Large intestine (tissue), 3 donors: ENCODE results near the gene PRAMEF5. TPM values are rescaled to one million over a fixed set of nuclear protein-coding genes. Genes with fewer than 3 reads are reported as not detected.
"Not testable (repeated sequence)": the region's sequence is repeated elsewhere in the genome, so short reads cannot be mapped to it uniquely, and the experiment has no call there.

Experiments
- DNase-seq, 2 donors: peaks; one replicate each; pipeline versions ENCODE4 v3.0.0 to v3.0.0-alpha.2; 2013
- H3K27ac ChIP-seq: one replicate; pipeline ENCODE4 v1.5.1; 2013; ENCODE audit warnings: low read length
- H3K27me3 ChIP-seq: 2 replicates; pipeline ENCODE4 v1.6.1; 2013; ENCODE audit warnings: low read length; ENCODE audit not compliant: control insufficient read depth, insufficient read depth
- H3K36me3 ChIP-seq: 2 replicates; pipeline ENCODE4 v1.6.1; 2013; ENCODE audit warnings: low read length; ENCODE audit not compliant: control insufficient read depth, insufficient read depth
- H3K4me1 ChIP-seq: one replicate; pipeline ENCODE4 v1.6.1; 2013; ENCODE audit warnings: low read length; ENCODE audit not compliant: control insufficient read depth, insufficient read depth
- H3K4me3 ChIP-seq: one replicate; pipeline ENCODE4 v1.5.1; 2013; ENCODE audit warnings: low read length
- H3K9me3 ChIP-seq: one replicate; pipeline ENCODE4 v1.6.1; 2013; ENCODE audit warnings: mild to moderate bottlenecking, low read depth, low read length, moderate library complexity; ENCODE audit not compliant: control insufficient read depth
- WGBS: methylation state at CpG from one replicate; pipeline ENCODE4 v1.1.5; 2013; ENCODE audit warnings: low lambda C conversion rate; ENCODE audit not compliant: insufficient coverage; 5-methylcytosine and 5-hydroxymethylcytosine counted together
- polyA plus RNA-seq: library from polyadenylated mRNA; unstranded; fragments of 120-200 nt; gene quantifications from one replicate; pipeline ENCODE4 v1.2.1, GENCODE V29; 2013

Gene PRAMEF5
- polyA plus RNA-seq, 1 donor = not detected

DNA sequence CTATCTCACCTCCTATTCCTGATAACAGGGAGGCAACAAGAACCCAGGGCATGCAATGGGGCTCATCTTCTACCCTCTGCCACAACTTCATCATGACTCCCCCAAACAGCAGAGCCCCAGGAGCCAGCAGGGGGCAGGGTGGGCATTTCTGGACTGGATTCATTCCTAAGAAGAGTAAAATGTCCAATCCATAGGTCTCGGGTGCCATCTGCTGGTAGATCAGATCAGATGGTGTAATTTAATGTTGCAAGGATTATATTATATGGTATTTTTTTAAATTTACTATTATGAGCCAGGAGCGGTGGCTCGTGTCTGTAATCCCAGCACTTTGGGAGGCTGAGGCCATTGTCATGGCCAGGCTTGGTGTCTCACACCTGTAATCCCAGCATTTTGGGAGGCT is 11.1 kb downstream of the PRAMEF5 start:
- not testable (repeated sequence) for H3K27me3 ChIP-seq
- WGBS = no CpG with 5 or more reads among the region's 3 CpGs

DNA sequence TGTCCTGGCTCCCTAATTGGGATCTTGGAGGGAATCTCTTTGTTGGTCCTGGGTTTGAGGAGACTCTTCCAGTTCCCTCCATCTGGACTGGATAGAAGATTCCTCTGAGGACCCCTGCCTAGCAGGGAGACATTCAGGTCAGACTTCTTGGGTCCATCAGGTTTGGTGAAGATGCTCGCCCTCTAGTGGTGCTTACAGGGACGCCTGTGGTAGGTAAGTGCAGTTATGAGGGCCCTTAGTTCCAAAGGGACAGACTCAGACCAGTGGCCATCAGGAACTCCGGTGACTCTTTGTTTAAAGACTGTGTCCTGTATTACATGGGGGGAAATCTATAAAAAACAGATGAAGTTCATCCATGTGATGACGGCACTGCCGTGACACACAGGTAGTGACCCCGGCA is 23.0 kb downstream of the PRAMEF5 start:
- not testable (repeated sequence) for H3K36me3 ChIP-seq, H3K27ac ChIP-seq, H3K4me3 ChIP-seq, H3K4me1 ChIP-seq, H3K9me3 ChIP-seq, DNase-seq, H3K27me3 ChIP-seq
- no CpG with 5 or more reads among the region's 6 CpGs for WGBS

More for the DNA sequence above, 11.1 kb downstream of the PRAMEF5 start:
- H3K36me3 ChIP-seq, H3K4me1 ChIP-seq, H3K27ac ChIP-seq, H3K9me3 ChIP-seq, H3K4me3 ChIP-seq, DNase-seq: not testable (repeated sequence)

- not testable (repeated sequence) for H3K27ac ChIP-seq, H3K9me3 ChIP-seq, H3K27me3 ChIP-seq, H3K4me1 ChIP-seq, DNase-seq, H3K36me3 ChIP-seq, H3K4me3 ChIP-seq
- WGBS = no CpG with 5 or more reads among the region's 3 CpGs
Observed at GRCh38 chr1:13279617-13280016, 25.6 kb downstream of the PRAMEF5 start.

DNA sequence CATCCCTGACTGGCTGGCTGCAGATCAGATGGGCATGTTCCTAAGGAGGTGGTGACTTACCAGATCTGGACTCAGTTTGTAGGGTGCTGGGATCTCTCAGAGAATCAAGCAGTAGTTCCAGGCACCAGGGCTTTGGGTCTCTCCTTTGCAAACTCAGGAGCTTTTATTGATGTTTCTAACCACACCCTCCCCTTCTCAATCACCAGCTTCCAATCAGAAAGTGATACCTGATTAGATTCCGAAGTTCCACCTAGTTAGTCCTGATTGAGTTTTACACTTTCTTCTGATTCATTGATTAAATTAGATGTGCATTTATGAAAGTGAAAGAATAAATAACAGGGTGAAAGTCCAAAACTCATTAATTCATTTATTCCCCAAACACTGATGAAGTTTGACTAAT is 31.0 kb downstream of the PRAMEF5 start, which contains the start of gene PRAMEF8:
Gene PRAMEF8 (minus strand): TSS at position 101 of the 400 bp plus-strand sequence. CDS start 1,046 bp downstream, outside the sequence.
- no CpG with 5 or more reads among the region's 1 CpG for WGBS
- H3K4me1 ChIP-seq, H3K4me3 ChIP-seq, H3K9me3 ChIP-seq, H3K27ac ChIP-seq, H3K27me3 ChIP-seq, H3K36me3 ChIP-seq, DNase-seq: not testable (repeated sequence)

- no CpG with 5 or more reads among the region's 3 CpGs for WGBS
- not testable (repeated sequence) for H3K36me3 ChIP-seq, H3K4me3 ChIP-seq, H3K27me3 ChIP-seq, H3K9me3 ChIP-seq, H3K4me1 ChIP-seq, DNase-seq, H3K27ac ChIP-seq
Observed at GRCh38 chr1:13289030-13289429, 35.0 kb downstream of the PRAMEF5 start.

- not testable (repeated sequence) for H3K27ac ChIP-seq, H3K36me3 ChIP-seq, H3K27me3 ChIP-seq, DNase-seq, H3K9me3 ChIP-seq, H3K4me3 ChIP-seq, H3K4me1 ChIP-seq
- WGBS = no CpG with 5 or more reads among the region's 5 CpGs
Observed at GRCh38 chr1:13297216-13297931, 43.4 kb downstream of the PRAMEF5 start.

- WGBS = no CpG with 5 or more reads among the region's 27 CpGs
Observed at GRCh38 chr1:13298699-13299098, 44.7 kb downstream of the PRAMEF5 start.

GRCh38 chr1:13302197-13302596 is 48.2 kb downstream of the PRAMEF5 start:
- not testable (repeated sequence) for H3K9me3 ChIP-seq, H3K4me3 ChIP-seq, H3K4me1 ChIP-seq, H3K27me3 ChIP-seq, H3K36me3 ChIP-seq, DNase-seq, H3K27ac ChIP-seq

More at GRCh38 chr1:13298699-13299098, 44.7 kb downstream of the PRAMEF5 start:
- H3K36me3 ChIP-seq, H3K9me3 ChIP-seq, H3K4me3 ChIP-seq, H3K27me3 ChIP-seq, H3K27ac ChIP-seq, DNase-seq, H3K4me1 ChIP-seq: not testable (repeated sequence)

GRCh38 chr1:13303239-13303638 is 49.2 kb downstream of the PRAMEF5 start, which contains the start of gene PRAMEF33:
TSS of gene PRAMEF33 (plus strand) at chr1:13303539. CDS start at chr1:13305955, 2,416 bp downstream.
- H3K27ac ChIP-seq, H3K4me3 ChIP-seq, H3K27me3 ChIP-seq, DNase-seq, H3K4me1 ChIP-seq, H3K9me3 ChIP-seq, H3K36me3 ChIP-seq: not testable (repeated sequence)
- no CpG with 5 or more reads among the region's 1 CpG for WGBS
